ENCODE results near the gene NPAS3.

Gene NPAS3

DNA sequence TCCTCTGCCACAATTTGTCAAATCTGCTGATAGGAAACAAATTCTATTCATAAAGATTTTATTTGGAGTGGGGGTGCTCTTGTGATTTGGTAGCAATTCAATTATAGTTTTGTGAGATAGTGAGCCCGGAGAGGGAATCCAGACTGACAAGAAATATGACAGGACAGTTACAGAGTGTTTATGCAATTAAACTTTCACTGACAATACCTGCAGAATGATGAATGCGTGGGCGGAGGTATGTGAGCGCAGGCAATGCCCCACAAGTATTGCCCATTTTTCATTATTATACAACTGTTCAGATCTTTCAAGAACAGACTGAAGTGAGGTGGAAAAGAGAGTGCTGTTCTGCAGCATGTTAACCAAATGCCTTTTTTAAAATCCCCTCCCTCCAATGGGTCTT is 753.2 kb downstream of the NPAS3 start:
- DNase-seq, result no peak

DNA sequence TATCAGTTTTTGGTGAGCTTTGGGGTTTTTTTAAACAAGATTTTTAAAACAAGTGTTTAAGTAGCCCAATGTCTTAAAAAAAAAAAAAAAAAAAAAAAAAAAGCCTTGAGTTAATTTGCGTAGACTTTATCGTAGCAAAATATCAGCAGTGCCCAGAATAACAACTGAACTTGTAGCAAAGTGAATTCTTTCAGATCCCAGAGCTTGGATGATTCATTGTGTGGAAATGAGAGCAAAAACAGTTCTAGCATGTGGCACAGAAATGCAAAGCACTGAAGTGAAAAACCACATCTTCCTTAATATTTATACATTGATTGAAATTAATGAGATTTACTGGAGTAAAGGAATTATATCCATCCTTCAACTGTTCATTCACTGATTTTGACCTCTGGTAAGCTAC is 754.1 kb downstream of the NPAS3 start:
- DNase-seq, result no peak

DNA sequence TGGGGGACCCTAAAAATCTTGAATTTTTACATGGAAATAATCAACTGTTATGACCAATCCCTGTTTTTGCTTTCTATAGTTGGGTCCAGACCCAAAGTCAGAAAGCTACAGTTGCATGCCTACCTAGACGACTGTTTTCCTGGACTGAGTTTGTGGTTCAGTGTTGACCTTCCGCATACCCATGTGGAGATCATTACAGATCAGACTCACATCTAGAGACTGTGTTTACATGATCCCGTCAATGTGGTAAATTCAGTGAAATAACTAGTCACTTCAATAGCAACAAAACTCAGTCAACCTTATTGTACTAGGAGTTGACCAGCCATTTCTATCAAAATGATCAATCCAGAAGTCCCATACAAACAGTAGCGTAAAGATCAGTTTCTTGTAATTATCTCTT is 754.6 kb downstream of the NPAS3 start:
- DNase-seq, result no peak

DNA sequence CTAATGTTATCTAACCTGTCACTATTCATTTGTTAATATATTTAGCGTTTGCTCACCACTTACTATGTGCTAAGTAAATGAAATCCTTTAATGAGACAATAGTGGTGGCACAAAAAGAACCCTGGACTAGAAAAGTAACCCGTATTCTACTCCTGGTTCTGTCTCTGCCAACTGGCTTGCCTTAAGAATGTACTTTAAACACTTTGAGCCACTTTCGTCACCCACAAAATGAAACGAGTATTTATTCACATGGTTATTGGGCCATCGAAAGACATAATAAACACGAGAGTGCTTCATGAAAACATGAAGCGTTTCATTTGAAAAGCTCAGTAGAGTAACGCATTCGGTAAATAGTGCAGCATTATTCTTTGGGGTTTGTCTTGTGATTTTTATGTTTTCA is 757.5 kb downstream of the NPAS3 start:
- no peak for DNase-seq

DNA sequence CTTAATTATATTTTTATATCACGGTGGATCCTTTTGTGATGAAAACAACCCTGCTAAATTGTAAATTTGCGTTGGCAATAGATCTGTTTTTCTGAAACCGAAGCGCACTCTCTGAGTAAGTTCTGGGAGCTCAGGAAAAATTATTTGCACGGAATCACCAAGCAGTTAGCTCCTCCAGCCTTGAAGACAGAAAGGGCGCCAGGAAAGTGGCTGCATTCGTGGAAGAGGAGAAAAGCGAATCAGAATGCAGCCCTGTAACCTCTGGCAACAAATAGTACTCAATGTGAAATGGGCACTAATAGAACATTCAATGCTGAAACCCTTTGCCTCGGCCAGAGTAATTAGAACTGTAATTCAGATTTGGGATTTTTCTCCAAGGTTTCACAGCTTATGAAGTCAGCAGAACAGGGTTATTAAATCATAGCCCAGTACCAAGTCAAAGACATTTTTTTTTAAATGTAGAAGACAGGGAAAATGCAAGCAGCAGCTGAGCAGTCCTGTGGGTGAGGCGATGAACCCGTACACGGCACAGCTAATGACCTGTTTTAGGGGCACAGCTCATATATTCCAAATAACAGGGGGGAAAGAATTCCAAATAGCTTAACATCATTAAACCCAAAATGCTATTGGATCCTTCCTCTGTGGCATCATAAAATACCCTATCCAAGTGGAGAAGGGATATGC is 760.8 kb downstream of the NPAS3 start:
- no peak for DNase-seq

DNA sequence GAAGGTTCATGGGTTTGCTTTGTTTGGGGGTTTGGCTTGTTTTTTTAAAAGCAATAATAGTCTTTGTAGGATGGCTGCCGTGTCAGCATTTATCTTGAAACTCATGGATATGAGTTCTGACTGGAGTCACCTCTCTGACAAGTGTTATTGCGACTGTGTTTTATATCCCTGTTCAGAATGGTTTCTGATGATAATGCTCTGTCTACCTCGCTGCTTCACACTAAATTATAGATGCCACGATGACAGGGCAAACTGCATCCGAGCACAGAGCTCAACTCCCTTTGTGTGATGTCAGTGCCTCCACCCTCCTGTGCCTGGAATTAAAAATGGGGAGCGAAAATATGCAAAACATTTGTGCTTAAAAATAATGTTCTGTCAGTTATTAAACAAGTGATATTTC is 761.4 kb downstream of the NPAS3 start:
- DNase-seq, result no peak

DNA sequence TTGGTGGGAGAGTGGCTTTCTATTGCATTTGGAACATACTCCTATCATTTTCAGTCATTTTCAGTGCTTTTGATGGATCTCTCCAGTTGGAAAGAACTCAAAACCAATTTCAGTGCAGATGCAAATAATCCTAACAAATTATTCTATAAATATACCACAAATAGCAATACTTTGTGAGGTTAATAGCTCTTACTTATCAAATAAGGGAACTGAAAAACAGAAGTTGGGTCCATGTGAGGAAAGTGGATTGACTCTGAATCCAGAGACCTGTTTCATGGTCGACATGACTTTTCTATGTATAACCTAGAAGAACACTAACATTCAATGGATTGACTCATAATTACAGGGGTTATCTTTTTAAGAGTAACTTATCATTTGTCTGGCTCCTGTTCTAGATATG is 763.6 kb downstream of the NPAS3 start:
- no peak for DNase-seq

DNA sequence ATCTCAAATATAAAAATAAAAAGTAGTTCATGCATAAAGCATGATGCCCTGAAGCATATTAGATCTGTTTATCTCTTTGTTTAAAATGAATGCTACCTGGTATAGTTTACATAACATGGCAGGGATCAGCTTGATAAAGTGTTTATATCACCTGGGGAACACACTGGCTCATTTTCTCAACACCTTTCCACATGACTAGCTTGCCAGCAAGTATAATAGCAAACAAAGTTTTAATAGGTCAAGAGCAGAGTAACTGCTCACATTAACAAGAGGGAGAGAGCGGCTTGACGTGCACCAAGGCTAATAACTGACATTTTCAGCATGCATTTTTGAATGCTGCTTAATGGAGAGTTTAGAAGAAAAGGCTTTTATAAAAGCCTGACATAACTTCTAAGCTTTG is 765.8 kb downstream of the NPAS3 start:
- DNase-seq, result no peak

DNA sequence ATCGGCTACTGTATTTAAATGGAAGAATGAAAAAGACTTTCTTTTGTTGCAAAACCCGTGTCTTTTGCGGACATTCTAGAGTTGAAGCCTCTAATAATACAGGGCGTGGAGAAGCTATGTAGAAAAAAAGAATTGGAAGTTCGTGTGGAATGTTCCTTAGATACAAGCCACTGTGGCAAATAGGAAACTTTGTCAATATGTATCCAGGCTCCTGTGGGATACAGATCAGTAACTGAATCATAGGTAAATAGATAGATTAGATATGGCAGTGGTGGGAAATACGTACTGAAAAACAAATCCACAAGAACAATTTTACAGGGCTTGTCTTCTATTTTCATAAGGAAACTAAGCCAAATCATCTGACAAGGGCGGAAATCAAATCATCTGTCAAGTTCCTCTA is 766.8 kb downstream of the NPAS3 start:
- DNase-seq, result no peak

DNA sequence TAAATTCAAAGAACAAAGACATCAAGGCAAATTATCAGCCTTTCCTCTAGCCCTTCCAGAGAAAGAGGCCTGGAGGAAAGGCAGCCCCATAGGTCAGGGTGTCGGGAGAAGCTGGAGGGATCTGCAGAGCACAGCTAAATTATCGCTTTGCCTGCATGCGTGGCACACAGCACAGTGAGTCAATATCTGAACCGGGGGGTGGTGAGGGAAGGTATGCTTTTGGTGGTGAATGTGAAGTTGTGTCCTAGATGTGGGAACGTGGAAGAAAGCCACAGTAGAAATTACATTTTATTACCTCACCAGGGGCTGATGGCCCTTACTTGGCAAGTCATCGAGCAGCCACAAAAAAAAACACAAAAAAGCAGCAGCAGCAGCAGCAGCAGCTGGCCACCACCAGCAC is 769.0 kb downstream of the NPAS3 start:
- no peak for DNase-seq

DNA sequence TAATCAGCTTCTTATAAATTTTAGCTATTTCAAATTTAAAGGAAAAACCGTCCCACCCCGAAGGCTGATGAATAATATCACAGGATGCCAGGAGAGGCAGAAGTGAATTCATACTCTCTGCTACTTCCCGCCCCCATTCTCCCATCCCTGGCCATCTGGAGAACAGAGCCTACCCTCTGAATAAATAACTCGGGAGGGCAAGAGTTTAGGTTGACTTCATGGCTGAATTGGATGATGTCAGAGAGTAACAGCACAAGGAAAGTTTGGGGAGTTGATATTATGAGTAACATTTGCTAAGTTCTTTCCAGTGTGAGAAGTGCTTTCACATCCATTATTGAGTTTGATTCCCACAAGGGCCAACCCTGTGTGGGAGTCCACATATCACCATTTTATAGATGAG is 770.6 kb downstream of the NPAS3 start:
- no peak for DNase-seq

DNA sequence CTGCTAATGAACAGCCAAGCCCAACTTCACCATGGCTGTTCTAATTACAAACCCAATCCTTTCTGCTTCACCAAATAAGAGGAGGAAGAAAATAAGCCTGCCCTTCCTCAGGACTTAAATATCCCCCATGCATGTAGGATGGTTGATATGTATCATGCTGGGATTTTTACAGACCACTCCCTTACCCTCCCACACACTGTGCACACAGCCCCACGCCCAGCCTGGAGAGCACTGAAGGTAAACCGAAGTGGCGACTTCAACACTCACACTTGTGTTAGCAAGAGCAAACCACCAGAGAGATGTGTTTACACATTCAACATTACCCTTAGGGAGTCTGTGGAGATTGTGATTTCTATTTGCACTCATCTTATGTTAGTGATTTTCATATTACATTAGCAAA is 771.0 kb downstream of the NPAS3 start:
- DNase-seq, result no peak

DNA sequence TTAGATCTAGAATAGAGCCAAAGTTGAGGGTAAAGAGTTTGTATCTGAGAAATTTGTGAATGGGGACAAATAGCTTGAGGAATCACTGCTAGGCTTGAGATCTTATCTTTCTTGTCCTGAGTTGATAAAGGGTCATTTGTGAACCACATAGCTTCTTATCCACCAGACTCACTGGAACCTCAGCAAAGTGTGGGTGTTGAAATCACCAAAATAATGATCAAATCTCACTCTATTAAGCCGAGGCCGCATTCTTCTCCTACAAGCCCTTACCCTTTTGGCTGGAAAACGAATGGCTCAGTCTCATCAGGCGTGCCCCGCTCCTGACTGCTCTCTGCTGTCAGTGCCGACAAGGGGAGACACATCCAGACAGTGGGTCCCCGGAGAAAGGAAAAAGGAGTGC is 771.6 kb downstream of the NPAS3 start:
- no peak for DNase-seq

DNA sequence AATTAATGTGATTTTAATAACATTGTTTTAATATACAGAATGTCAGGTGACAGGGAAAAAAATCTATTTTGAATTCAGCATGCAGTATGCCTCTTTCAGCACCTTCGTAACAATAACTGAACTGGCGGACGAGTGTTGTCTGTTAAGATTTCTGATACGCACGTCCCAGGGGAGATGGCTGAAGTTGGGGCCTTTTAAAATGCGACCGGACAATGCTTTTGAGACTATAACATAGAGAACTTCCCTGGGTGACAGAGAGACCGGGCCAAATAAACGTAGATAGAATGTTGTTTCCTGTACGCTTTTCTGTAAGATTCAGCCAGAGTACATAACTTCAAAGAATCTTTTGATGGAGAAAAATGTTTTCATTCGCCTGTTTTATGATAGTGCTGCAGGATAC is 772.5 kb downstream of the NPAS3 start:
- DNase-seq, result no peak

DNA sequence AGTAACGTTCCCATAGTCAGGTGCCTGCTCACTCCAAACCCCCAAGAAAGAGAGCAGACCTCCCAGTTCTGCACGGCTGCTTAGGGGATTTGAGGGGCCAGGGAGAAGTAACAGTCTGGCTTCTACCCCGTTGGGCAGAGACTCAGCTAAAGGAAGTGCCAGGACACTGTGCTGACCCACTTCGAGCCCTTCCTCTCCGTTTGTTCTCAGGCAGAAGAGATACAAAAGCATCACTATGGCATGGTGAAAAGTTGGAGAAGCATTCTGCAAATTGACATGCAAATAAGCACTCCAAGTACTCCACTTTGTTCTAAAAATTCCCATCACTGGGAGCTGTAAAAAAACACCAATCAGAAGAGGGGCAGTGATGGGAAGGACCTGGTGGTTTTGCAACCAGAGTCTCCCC is 773.1 kb downstream of the NPAS3 start:
- no peak for DNase-seq

DNA sequence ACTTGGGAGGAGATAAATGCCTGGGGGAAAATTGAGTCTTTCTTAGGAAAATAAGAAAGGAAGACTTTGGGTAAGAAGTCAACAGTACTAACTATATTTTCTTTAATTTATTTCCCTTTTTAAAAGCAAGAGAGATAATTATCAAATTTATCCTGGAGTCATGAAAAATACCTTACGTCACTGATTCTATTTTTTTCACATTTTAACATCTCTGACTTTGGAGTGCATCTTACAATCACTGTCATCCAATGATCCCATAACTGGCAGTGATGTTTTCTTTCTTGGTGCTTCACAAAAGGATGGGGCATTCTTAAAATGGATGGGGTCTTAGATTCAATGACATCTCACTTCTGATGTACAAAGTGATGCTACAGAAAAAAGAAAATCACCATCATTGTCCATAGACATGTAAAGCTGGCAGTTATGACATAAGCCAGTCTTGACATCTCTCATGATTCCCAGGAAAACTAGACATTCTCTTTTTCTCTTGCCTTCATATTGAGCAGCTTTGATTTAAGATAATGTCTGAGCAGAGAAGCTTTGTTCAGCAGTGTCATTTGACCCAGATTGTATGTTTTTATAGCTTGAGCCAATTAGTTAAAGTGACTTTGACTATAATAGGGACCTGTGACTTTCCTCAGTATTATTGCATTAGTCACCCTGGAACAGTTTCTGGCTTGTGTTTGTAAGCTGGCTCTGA is 776.0 kb downstream of the NPAS3 start:
- DNase-seq, result no peak

DNA sequence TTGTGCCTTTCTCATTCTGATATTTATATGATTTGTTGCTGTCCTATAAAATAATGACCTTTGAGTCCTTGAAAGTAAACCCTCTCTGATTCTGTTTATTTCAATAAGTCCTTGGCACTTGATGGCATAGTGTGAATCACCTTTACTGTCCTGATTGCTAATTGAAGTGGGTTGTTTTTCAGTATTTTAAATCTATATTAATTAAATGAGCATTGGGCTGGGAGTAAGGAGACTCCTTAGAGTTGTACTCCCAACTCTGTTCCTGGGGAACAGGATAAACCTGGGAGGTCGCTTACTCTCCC is 776.5 kb downstream of the NPAS3 start:
- no peak for DNase-seq

DNA sequence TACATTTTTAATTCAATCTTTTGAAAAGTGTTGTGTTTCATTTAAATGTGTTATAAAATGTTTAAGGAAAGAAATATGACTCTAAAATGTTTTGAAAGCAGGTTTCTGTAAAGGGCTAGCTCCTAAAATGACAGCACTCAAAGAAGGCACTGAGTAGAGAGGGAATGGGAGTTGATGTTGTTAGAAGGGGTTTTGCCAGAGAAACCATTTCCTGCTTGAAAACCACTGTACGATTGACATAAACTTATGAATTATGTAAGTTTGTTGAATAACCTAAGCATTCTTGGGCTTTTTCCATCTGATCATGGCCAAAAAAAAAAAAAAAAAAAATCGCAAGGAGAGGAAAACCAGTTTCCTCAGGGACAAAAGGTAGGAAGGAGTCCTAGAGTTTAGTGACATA is 778.2 kb downstream of the NPAS3 start:
- DNase-seq, result no peak

DNA sequence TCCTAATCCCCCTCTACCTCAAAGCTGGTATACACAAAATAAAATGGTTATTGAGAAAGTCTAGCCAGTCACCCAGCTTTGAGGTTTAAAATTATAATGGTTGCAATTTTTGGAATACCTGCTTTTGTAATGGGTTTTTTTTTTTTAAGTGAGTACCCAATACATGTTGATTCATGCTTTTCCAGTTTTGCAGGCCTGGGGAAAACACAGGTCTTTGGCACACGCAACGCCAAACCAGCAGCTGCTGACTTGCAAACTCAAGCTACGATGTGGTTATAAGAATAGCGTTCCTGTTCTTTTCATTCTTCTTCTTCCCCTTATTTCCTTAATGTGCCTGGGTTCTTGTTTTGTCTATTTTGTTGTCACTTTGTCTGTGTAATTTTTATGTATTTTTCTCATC is 779.2 kb downstream of the NPAS3 start:
- no peak for DNase-seq

DNA sequence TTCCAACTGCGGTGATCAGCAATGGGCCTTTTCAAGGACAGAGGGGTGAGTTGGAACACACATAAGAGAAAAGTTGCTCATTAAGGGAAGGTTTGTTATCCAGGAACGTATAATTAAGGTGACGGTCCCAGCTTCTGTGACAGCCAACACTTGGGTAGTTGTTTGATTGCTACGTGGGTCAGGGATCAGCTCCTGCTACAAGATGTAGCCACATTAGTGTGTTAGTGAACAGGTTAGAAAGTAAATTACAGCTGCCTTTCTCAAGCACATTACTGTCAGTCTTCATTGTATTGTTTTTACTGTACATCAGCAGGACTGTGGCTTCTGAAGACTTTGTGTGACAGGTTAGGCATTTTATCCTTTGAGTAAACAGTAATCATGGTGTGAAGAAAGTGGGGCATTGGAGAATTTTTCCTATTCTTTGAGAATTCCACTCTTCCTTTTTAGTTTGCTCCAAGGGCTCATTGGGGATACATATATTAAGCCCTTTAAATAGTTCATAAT is 781.7 kb downstream of the NPAS3 start:
- DNase-seq, result no peak

DNA sequence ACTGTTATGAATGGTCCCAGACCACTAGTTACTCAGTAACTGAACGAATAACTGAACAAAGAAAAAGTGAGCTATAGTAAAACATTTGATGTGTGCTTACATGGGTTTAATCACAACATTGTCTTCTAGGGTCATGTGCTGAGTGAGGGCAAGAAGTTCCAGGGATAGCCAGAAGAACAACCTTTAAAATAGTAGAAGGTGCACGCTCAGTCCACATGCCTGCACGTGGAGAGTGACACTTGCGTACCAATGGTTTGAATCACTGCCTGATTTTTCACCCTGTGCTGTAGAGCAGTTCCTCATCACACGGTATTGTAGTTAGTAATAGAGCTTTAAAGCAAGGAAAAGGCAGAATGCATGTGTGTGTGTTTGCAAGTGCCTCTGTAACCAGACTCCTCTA is 788.0 kb downstream of the NPAS3 start:
- DNase-seq, result no peak

DNA sequence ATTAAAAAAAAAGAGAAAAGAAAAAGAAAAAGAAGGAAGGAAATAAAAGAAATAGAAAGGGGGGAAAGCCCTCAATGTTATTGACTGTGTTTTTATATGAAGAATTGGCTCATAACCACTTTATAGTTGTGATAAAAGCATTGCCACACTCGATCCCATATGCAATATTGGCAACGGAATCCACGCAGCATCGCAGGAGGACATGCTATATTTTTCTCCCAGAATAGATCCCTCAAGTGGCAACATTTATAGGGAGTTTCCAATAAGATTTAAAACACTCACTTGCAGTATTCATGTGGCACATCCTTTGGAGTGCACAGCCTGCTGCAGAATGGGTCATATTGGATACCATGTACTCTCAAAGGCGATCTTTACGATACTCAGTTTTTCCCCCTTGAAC is 788.9 kb downstream of the NPAS3 start:
- no peak for DNase-seq

DNA sequence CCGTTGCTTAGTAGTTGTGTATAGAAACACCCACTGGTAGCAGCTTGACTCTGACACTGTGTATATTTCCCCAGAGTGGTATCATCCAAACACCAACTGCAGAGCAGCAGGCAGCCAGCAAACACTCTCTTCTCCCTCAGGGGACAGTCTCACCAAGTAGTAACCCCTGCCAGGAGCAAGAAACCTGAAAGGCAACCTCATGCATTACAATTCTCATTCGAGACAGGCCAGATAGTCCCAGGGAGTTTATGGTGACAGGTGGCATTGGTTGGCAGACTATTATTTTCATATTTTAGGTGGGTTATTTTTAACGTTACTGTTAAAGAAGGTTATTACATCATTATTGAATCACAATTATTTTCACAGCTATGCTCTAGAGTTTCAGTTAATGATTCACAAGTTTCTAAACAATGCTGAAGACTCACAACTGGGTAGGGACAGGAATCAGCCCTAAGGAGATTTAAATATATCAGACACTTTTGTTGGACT is 789.4 kb downstream of the NPAS3 start:
- no peak for DNase-seq

DNA sequence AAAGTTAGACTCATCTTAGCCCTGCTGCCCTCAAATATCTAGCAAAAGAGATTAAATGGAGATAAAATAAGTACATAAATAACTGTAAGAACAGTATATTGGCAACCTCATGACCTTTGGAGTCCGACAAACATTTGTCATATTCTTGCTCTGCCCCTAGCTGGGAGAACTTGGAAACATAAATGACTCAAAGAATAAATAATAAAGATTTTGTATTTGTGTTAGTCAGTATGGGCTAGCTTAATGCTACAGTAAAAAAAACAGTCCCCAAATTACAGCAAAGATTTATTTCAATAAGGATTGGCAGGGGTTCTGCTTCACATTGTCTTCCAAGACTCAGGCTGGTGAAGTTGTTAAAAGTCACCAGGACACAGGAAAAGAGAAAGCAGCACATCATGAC is 791.5 kb downstream of the NPAS3 start:
- no peak for DNase-seq

DNA sequence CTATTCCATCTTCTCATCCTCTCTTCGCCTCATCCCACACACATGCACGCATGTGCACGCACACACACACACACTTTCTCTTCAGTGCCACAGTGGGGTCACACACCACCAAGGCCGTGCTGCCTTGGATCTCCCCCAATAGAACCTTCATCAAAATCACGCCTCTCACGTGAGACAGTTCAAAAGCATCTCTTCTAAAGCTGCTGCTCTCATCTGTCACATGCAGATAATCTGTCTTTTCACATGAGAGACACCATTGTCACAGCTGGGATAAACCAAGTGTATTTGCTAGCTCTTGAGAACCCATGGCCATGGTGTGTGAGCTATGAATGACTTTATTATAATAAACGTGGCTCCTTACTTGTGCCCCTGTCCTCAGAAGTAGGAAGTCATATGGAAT is 793.5 kb downstream of the NPAS3 start:
- DNase-seq, result no peak
